Left ventricle myocardium inferior (tissue), 1 donor: ENCODE measurements around the gene IP6K1. TPM values are rescaled to one million over a fixed set of nuclear protein-coding genes. Genes with fewer than 3 reads are reported as not detected.

Experiments
- DNase-seq: peaks from one replicate; pipeline ENCODE4 v3.0.0-alpha.2; 2020
- H3K27ac ChIP-seq: fragments of 200-600 bp; replicated peaks from 2 replicates; pipeline ENCODE4 v1.8.0; 2021
- H3K27me3 ChIP-seq: fragments of 200-600 bp; 2 replicates; pipeline ENCODE4 v1.8.0; 2021; ENCODE audit warnings: low read depth
- H3K36me3 ChIP-seq: fragments of 200-600 bp; 2 replicates; pipeline ENCODE4 v1.8.0; 2021
- H3K4me1 ChIP-seq: fragments of 200-600 bp; 2 replicates; pipeline ENCODE4 v1.8.0; 2021
- H3K4me3 ChIP-seq: fragments of 200-600 bp; 2 replicates; pipeline ENCODE4 v1.8.0; 2021; ENCODE audit warnings: mild to moderate bottlenecking, moderate library complexity
- H3K9me3 ChIP-seq: fragments of 200-600 bp; replicated peaks from 2 replicates; pipeline ENCODE4 v1.8.0; 2021
- intact Hi-C: fragments of 100-400 bp; cut with micrococcal nuclease; formaldehyde crosslinking; loops from one replicate; pipeline ENCODE4 v1.11.0; 2022
- total RNA-seq: library from RNA; stranded (reverse); fragmentation: NEBNext Ultra II Directional; extraction: Animal tissue kit (Norgen Biotek cat#: 25700); gene quantifications from one replicate; pipeline ENCODE4 v1.2.1, GENCODE V29; 2021
- TF ChIP-seq, protein P1 (sequence below): fragments of 200-600 bp; IDR thresholded peaks from 2 replicates; pipeline ENCODE4 v1.8.0; 2021; ENCODE audit warnings: antibody characterized with exemption, mild to moderate bottlenecking, borderline replicate concordance
- donor health status: DM: no; HTN: yes; CAD: no; lungs with severe emphysema.

Gene IP6K1
- total RNA-seq, 1 donor from 2014 or later = 16.9 TPM

DNA sequence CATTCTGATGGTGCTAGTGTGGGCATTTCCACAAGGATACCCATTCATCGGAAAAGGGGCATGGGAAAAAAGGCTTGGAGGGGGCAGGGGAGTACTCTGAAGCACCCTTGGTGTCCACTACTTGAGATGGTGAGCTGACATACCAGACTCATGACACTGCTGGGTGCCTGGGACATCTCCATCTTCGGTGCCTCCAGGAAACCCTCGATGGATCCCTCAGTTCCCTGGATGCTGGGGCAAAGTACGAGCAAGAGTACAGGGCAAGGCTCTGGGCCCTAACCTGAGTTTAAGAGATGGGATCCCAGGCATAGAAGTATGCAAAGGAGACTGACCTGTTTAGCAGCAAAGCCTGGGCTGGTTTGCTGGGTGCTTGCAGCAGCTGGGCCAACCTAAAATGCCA, 5.2 kb upstream of the IP6K1 start:
- no peaks in the 10 kb centered on the region for H3K9me3 ChIP-seq
- H3K27me3 ChIP-seq = no peaks in the 10 kb centered on the region
- no peak overlapping the region for H3K4me3 ChIP-seq
- intact Hi-C loops = no loop called here
- TF ChIP-seq, protein P1, sequence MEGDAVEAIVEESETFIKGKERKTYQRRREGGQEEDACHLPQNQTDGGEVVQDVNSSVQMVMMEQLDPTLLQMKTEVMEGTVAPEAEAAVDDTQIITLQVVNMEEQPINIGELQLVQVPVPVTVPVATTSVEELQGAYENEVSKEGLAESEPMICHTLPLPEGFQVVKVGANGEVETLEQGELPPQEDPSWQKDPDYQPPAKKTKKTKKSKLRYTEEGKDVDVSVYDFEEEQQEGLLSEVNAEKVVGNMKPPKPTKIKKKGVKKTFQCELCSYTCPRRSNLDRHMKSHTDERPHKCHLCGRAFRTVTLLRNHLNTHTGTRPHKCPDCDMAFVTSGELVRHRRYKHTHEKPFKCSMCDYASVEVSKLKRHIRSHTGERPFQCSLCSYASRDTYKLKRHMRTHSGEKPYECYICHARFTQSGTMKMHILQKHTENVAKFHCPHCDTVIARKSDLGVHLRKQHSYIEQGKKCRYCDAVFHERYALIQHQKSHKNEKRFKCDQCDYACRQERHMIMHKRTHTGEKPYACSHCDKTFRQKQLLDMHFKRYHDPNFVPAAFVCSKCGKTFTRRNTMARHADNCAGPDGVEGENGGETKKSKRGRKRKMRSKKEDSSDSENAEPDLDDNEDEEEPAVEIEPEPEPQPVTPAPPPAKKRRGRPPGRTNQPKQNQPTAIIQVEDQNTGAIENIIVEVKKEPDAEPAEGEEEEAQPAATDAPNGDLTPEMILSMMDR = no peak
- peaks cover 10% of the 10 kb centered on the region for H3K4me1 ChIP-seq
- no peaks in the 10 kb centered on the region for H3K36me3 ChIP-seq
- no peak for DNase-seq
- H3K27ac ChIP-seq = no peak overlapping the region

DNA sequence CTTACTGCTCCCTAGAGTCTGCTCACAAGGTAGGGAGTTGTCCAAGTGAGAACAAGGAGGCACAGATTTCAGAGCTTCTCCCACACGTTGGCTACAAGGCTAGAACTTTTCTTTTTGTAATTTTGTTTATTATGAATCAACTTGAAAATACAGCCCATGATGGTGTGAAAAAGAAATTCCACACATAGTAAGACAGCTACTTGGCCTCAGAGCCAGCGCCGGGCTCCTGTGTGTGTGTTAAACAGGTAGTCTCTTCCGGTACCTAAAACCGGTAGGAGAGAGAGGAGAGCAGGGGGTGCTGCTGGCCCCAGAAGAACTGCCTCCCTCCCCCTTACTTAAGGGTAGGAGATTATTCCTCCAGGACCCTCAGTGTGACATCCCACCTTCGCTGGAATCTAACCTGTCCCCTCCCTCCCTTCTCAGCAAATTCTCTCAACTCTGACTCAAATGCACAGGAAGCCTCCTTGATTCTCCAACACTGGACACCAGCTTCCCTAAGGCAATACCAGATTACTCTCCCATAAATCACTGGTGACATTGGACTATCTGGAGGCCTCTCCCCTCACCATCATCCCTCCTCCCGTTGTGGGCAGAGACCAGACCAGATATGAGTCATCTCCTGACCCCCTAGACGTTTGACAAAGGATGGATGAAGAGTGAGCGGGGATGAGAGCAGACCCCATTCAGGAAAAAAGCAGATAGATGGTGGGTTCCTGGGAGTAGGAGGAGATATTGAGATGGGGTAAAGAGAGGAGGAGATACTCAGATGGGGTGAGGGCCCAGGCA, 4.5 kb upstream of the IP6K1 start:
- DNase-seq = no peak
- Histone ChIP-seq H3K9me3 (no peaks in the 10 kb centered on the region), H3K27ac (no peak overlapping the region), H3K27me3 (no peaks in the 10 kb centered on the region), H3K36me3 (no peaks in the 10 kb centered on the region), H3K4me1 (peaks cover 16% of the 10 kb centered on the region), H3K4me3 (no peak overlapping the region)
- intact Hi-C loops = no loop called here
- TF ChIP-seq, protein P1 = no peak

DNA sequence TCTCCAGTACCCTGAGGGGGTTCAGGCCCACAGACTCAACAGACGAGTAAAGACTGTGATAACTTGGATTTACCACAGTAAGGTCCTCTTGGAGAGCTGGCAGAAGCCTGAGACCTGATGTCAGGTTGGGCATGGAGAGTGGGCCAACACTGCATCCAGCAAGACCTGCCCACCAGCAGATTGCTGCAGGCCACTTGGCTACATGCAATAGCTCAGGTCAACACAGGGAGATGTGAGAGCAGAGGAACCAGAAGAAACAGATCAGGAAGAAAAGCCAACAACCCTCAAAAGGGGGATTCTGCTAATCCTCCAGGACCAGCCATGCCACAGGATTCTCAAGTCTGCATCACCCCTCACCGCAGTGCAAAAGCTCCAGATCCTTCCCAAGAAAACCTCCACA, 1.7 kb upstream of the IP6K1 start:
- Histone ChIP-seq H3K4me1 (peaks cover 43% of the 10 kb centered on the region), H3K27ac (peak overlapping the region; percentile 96), H3K27me3 (no peaks in the 10 kb centered on the region), H3K36me3 (peaks cover 8% of the 10 kb centered on the region), H3K4me3 (no peak overlapping the region), H3K9me3 (no peaks in the 10 kb centered on the region)
- no peak for DNase-seq
- TF ChIP-seq, protein P1 = no peak
- intact Hi-C loops = no loop called here

DNA sequence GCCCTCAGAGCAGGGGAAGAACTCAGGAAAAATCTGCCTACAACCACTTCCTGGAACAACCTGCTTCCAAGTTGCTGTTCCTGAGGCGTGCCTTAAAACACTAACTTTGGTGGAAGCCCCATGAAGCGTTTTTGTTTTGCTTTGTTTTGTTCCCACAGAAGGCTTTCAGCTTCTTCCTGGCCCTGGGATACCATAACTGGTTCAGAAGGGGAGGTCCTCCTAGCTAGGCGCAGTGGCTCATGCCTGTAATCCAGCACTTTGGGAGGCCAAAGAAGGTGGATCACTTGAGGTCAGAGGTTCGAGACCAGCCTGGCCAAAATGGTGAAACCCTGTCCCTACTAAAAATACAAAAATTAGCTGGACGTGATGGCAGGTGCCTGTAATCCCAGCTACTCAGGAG, 1.2 kb upstream of the IP6K1 start:
- intact Hi-C loops = no loop called here
- H3K4me3 ChIP-seq = no peak overlapping the region

DNA sequence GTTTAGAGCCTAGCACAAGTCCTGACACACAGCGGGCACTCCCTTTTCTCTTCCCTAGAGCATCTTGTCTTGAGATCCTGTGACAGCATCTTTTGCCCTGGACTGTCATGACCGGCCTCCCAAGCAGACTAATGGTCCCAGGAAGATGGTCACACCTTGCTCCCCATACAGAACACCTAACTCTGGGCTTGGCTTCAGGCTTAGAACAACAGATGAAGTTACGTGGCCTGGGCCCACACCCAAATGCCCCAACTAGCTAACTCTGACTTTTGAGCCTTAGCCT, 781 bp upstream of the IP6K1 start:
- Histone ChIP-seq H3K4me1 (peaks cover 50% of the 10 kb centered on the region), H3K4me3 (peak overlapping the region; percentile 96), H3K27ac (peak overlapping the region; percentile 96), H3K36me3 (peaks cover 12% of the 10 kb centered on the region), H3K27me3 (no peaks in the 10 kb centered on the region), H3K9me3 (no peaks in the 10 kb centered on the region)
- intact Hi-C loops = no loop called here
- no peak for DNase-seq
- TF ChIP-seq, protein P1 = no peak

More for the DNA sequence above, 1.2 kb upstream of the IP6K1 start:
- H3K27ac ChIP-seq = peak overlapping the region; percentile 96
- DNase-seq = no peak
- H3K4me1 ChIP-seq = peaks cover 46% of the 10 kb centered on the region
- TF ChIP-seq, protein P1 = no peak
- no peaks in the 10 kb centered on the region for H3K27me3 ChIP-seq
- no peaks in the 10 kb centered on the region for H3K9me3 ChIP-seq
- H3K36me3 ChIP-seq = peaks cover 9% of the 10 kb centered on the region
